Activated CD4-positive, alpha-beta T cell treated with anti-CD3 and anti-CD28 coated beads for 1 hour (primary cell): ENCODE measurements around the gene SIPA1L3.

Experiments
- DNase-seq: peaks from one replicate; pipeline ENCODE4 v3.0.0-alpha.2; 2020

The SIPA1L3 gene

GRCh38 chr19:38202504-38202903 is 295.5 kb downstream of the SIPA1L3 start:
- DNase-seq: no peak

DNA sequence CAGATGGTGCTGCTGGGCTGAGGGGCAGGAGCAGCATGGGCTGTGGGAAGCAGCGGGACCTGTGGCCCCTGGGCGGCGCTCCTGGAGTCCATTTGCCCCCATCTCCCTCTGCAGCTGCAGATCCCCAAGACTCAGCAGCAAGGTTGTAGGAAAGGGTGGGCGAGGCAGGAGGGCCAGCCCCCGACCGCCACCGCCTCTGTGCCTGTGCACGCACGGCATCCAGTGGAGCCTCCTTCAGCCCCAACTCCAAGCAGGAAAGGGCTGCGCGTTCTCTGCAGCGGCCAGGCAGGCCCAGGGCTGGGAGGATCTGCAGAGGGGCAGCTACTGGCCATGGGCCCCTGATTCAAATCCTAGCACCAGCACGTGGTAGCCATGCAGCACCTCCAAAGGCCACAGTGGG is 296.2 kb downstream of the SIPA1L3 start:
- no peak for DNase-seq

GRCh38 chr19:38204096-38204495 is 297.1 kb downstream of the SIPA1L3 start:
- DNase-seq: no peak

DNA sequence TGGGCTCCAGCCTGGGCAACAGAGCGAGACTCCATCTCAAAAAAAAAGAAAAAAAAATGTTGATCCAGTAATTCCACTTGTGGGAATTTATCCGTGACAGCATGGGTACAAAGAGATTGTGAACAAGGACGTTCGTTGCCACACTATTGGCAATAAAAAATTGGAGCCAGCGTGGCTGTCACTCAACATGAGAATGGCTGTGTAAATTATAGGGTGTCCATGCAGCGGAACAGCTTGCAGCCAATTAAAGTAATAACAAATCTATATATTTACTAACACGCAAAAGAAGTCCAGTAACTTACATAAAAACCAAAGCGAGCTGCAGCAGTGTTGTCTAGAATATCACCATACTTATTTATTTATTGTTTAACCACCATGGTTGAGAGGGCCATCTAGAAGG is 297.7 kb downstream of the SIPA1L3 start:
- DNase-seq: no peak

DNA sequence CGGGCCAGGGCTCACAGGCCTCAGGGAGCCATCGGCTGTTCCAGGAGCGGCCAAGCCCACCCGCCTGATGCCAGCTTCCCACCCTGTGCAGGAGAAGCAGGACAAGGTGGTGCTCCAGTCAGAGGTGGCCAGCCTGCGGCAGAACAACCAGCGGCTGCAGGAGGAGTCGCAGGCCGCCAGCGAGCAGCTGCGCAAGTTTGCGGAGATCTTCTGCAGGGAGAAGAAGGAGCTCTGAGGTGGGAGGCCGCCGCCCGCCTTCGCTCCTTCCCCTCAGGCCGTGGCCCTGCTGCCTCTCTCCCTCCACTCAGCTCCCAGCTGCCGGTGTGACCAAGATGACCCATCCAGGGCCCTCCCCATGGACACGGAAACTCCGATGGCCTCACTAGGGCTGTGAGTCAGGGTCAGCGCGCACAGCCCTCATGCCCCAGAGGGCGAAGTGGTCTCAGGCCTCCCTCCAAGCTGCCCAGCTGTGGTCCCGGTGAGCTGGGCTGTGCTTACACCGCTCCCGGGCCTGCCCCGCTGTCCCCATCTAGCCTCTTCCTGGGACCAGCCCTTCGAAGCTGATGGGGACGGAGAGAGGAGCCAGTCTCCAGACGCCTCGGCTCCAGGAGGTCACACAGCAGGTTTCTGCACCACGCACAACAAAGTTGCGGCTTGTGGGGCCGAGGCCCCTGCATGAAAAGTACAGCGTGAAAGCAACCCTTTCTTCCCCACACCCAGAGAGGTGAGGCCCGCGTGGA is 299.2 kb downstream of the SIPA1L3 start:
- DNase-seq: no peak

- no peak for DNase-seq
Observed at GRCh38 chr19:38206928-38207327, 299.9 kb downstream of the SIPA1L3 start.

GRCh38 chr19:38207543-38207942 is 300.5 kb downstream of the SIPA1L3 start:
- DNase-seq: no peak

- no peak for DNase-seq
Observed at GRCh38 chr19:38208571-38208970, 301.6 kb downstream of the SIPA1L3 start.

DNA sequence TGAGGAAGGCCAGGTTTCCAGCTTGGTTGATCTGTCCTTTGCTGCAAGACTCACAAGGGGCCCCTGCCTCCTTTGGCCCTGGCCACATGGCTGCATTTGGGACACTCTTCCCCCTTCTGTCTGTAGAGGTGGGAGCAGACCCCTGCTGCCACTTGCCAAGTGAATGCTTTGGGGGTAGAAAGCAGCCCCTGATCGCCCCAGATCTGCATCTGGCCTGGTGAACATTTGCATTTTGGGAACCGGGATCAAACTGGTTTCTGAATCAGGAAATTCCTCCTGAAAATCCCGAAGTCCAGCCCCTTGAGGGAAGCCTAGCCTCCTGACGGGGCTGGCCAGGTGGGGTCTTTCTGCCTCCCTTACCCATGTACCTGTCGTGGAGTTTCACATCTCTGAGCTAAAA is 302.1 kb downstream of the SIPA1L3 start:
- DNase-seq: no peak

GRCh38 chr19:38209671-38210457 is 302.9 kb downstream of the SIPA1L3 start:
- no peak for DNase-seq

DNA sequence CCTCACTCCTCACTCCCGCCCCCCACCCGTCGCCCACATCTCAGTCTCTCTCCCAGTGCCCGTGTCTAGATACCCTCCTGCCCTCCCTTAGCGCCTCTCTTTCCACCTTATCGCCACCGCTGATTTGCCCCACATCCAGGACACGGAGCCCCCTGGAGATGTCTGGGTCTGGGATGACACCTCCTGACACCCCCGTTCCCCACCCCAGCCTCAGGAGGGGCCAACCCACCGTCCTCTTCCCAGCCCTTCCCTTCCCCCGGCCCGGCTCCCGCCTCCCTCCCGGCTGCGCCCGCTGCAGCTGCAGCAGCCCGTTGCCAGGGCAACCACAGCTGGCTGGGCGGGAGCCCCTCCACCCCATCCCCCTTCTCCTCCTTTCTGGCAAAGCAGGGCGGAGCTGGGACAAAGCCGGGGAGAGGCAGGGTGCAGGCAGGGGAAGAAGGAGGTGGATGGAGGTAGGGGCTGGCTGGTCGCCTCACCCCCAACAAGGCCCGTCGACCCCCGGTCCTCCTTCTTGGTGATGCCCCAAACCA is 303.5 kb downstream of the SIPA1L3 start:
- DNase-seq: no peak

GRCh38 chr19:38211151-38211591 is 304.2 kb downstream of the SIPA1L3 start:
- DNase-seq: no peak

DNA sequence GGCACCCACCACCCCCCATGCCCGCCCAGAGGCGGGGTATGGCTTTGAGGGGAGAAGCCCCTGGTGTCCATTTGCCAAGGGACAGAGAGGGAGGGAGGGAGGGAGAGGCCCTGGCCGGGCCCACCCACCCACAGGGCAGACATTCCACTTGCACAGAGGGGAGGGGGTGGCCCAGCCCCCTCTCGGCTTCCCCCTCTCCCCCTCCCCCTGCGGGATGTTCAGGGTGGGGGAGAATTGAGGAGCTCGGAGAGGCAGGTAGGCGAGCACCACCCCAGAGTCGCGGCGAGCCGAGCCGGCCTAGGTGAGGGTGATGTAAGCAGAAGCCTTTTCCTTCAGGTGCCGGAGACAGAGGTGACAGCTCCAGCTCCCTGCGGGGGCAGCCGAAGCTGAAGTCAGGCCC is 304.8 kb downstream of the SIPA1L3 start:
- no peak for DNase-seq

DNA sequence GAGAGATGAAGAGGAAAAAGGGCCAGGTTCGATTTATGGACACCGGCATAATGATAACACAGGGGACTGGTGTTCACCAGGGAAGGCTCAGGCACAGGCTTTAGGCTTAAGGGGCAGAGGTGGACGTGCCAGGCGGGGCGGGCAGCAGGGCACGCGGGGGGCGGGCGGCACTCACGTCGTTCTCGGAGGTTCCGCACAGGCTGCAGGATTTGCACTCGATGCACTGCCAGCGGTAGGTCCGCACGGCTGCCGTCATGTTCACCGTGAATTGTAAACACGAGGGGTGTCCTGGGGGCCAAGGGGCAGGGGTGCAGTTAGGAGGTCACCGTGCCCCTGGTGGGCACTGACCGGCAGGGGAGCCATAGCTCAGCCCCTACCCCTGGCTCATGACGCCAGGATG is 306.5 kb downstream of the SIPA1L3 start:
- no peak for DNase-seq

GRCh38 chr19:38213911-38214625 is 307.1 kb downstream of the SIPA1L3 start:
- peak; percentile 33 for DNase-seq

DNA sequence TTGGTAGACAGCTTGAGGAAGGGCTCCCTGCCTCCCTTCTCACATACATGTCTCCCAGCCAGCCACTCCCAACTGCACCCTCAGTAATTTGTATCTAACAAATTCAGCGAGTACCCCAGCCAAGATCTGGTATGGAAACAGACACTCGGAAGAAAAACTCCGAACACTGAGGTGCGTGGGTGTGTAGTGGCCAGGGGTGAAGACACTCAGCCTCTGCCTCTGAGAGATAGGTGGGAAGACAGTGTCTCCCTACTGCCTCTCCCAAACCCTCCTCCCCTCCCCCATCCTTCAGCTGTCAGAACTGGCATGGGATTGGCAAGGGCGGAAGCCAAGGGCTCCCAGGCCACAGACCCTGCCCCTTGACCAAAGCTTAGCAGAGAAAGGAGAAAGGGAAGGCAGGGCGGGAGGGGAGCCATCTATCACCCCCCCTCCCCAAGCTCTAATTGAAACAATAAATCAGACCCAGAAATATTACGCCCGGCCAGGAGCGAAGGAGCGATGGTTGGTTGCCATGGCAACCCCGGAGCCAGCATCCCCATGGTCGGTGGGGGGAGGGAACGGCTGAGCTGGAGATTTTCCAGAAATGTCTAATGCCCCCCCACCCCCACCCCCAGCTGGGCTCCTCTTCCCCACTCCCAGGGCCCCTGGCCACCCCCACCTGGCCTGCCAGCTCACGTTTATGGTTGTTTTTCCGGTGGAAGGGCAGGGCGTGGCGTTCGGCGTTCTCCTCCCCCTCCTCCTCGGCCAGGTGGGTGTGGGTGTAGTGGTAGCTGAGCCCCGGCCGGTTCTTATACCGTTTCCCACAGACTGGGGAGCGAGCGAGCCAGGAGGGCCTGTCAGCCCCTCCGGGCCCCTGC is 310.0 kb downstream of the SIPA1L3 start:
- no peak for DNase-seq

DNA sequence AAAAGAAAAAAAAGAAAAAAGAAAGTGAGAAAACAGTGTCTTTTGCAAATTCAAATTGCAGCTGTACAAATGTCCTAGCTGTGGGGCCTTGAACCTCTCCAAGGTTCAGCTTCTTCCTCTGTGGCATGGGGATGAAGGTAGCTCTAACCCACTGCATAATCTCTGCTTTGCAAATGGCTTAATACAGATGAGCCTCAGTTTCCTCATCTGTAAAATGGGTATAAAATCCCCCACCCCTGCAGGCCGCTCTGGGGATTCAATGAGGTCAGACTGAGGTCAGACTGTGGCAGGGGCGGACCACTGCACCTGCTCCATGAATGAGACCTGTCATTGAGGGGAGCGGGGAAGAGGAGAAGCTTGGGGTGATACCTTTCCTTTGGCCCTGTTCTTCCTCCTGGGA is 311.2 kb downstream of the SIPA1L3 start:
- DNase-seq: no peak

DNA sequence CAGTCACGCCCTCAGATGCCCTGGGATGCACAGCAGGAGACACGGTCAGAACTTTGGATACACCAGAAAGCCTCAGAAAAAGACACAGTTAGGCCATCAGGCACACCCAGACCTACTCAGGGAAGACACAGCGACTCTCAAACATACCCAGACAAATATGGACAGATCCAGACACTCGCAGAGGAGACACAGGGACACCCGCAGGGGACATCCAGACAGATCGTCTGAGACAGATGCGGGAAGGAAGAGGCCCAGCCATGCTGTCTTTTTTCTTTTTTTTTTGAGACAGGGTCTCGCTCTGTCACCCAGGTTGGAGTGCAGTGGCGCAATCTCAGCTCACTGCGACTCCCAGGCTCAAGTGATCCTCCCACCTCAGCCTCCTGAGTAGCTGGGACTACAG is 312.2 kb downstream of the SIPA1L3 start:
- DNase-seq: no peak

- DNase-seq: no peak
Observed at GRCh38 chr19:38221421-38221820, 314.4 kb downstream of the SIPA1L3 start.

- DNase-seq: no peak
Observed at GRCh38 chr19:38221919-38222830, 315.2 kb downstream of the SIPA1L3 start.

- no peak for DNase-seq
Observed at GRCh38 chr19:38223119-38223523, 316.1 kb downstream of the SIPA1L3 start.
